Left ventricle myocardium inferior (tissue), 1 donor: Measurements from ENCODE around the gene ZNF831. TPM values are rescaled to one million over a fixed set of nuclear protein-coding genes. Genes with fewer than 3 reads are reported as not detected.
A peak's percentile ranks its signal among the peaks of the same experiment; 100 is the strongest.

ENCODE experiments used
- DNase-seq: peaks from one replicate; pipeline ENCODE4 v3.0.0-alpha.2; 2020
- H3K27ac ChIP-seq: fragments of 200-600 bp; replicated peaks from 2 replicates; pipeline ENCODE4 v1.8.0; 2021
- H3K27me3 ChIP-seq: fragments of 200-600 bp; 2 replicates; pipeline ENCODE4 v1.8.0; 2021; ENCODE audit warnings: low read depth
- H3K36me3 ChIP-seq: fragments of 200-600 bp; 2 replicates; pipeline ENCODE4 v1.8.0; 2021
- H3K4me1 ChIP-seq: fragments of 200-600 bp; 2 replicates; pipeline ENCODE4 v1.8.0; 2021
- H3K4me3 ChIP-seq: fragments of 200-600 bp; 2 replicates; pipeline ENCODE4 v1.8.0; 2021; ENCODE audit warnings: mild to moderate bottlenecking, moderate library complexity
- H3K9me3 ChIP-seq: fragments of 200-600 bp; replicated peaks from 2 replicates; pipeline ENCODE4 v1.8.0; 2021
- CTCF ChIP-seq: fragments of 200-600 bp; IDR thresholded peaks from 2 replicates; pipeline ENCODE4 v1.8.0; 2021; ENCODE audit warnings: antibody characterized with exemption, mild to moderate bottlenecking, borderline replicate concordance
- intact Hi-C: fragments of 100-400 bp; cut with micrococcal nuclease; formaldehyde crosslinking; loops from one replicate; pipeline ENCODE4 v1.11.0; 2022
- total RNA-seq: library from RNA; stranded (reverse); fragmentation: NEBNext Ultra II Directional; extraction: Animal tissue kit (Norgen Biotek cat#: 25700); gene quantifications from one replicate; pipeline ENCODE4 v1.2.1, GENCODE V29; 2021
- donor health status: DM: no; HTN: yes; CAD: no; lungs with severe emphysema.

Gene ZNF831
- total RNA-seq, 1 donor from 2014 or later, result 0.05 TPM

- peaks cover 8% of the 10 kb centered on the region for H3K9me3 ChIP-seq
- H3K27ac ChIP-seq, result no peak overlapping the region
- DNase-seq, result no peak
- H3K27me3 ChIP-seq, result peaks cover 27% of the 10 kb centered on the region
- no peak for TF ChIP-seq CTCF
- peaks cover 12% of the 10 kb centered on the region for H3K4me1 ChIP-seq
- no peak overlapping the region for H3K4me3 ChIP-seq
- intact Hi-C loops, result no loop called here
- H3K36me3 ChIP-seq, result no peaks in the 10 kb centered on the region
Observed at GRCh38 chr20:59171986-59172385, 8.4 kb downstream of the ZNF831 start.

GRCh38 chr20:59173938-59174491 is 10.4 kb downstream of the ZNF831 start:
- Histone ChIP-seq H3K4me3 (no peak overlapping the region), H3K36me3 (no peaks in the 10 kb centered on the region), H3K27me3 (peaks cover 27% of the 10 kb centered on the region), H3K27ac (peak overlapping the region; percentile 25), H3K9me3 (peaks cover 7% of the 10 kb centered on the region), H3K4me1 (peaks cover 25% of the 10 kb centered on the region)
- no peak for TF ChIP-seq CTCF
- intact Hi-C loops, result no loop called here
- no peak for DNase-seq

DNA sequence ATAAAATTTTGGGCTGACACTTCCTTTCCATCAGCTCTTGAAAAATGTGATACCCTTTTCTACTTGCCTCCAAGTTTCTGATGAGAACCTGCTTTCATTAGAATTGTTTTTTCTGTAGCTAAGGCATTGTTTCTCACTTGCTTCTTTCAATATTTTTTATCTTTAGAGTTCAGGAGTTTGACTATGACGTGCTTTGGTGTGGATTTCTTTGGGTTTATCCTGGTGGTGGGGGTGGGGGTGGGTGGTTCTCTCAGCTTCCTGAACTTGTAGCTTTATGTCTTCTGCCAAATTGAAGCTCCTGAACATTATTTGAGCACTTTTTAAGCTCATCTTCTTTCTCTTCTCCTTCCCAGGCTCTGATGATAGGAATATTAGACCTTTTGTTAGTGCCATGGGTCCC is 11.4 kb downstream of the ZNF831 start:
- Histone ChIP-seq H3K27ac (peak overlapping the region; percentile 25), H3K36me3 (no peaks in the 10 kb centered on the region), H3K4me1 (peaks cover 35% of the 10 kb centered on the region), H3K4me3 (no peak overlapping the region), H3K27me3 (peaks cover 22% of the 10 kb centered on the region), H3K9me3 (no peaks in the 10 kb centered on the region)
- no peak for TF ChIP-seq CTCF
- intact Hi-C loops, result no loop called here
- no peak for DNase-seq

DNA sequence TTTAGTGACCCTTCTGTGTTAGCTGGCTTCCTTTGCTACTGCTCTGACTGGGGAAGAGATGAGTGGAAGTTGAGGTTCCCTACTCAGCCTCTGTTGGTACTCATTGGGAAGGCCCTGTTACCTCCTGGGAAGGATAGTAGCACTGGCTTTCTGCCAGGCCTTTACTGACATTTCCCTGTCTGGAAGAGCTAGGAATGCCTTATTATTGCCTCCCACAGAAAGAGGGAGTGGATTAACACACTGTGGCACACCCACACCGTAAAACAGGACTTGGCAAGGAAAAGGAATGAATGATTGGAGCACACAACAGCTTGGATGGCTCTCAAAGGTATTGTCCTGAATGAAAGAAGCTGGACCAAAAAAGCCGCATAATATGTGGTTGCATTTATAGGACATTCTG is 12.2 kb downstream of the ZNF831 start:
- no peak for DNase-seq
- Histone ChIP-seq H3K27ac (peak overlapping the region; percentile 25), H3K4me3 (no peak overlapping the region), H3K36me3 (no peaks in the 10 kb centered on the region), H3K9me3 (no peaks in the 10 kb centered on the region), H3K4me1 (peaks cover 36% of the 10 kb centered on the region), H3K27me3 (peaks cover 22% of the 10 kb centered on the region)
- intact Hi-C loops, result no loop called here
- TF ChIP-seq CTCF, result no peak

DNA sequence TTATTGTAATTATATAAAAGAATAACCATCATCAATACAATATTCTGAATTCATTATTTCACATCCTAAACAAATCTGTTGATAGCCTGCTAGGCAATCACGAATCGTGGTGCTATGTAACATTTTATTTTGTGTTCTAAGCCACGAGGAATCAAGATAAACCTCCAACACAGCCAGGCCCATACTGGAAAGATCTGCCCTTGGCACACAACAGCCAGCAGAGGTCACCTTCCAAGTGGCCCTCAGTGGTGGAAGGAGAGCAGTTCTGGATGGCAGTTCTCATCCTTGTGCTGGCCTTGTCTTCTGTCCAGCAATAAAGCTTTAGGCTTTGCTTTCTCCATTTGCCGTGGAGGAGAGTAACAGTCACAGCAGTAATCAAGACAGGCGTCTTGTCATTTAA is 13.2 kb downstream of the ZNF831 start:
- Histone ChIP-seq H3K27me3 (peaks cover 22% of the 10 kb centered on the region), H3K4me1 (peaks cover 36% of the 10 kb centered on the region), H3K36me3 (no peaks in the 10 kb centered on the region), H3K9me3 (peaks cover 6% of the 10 kb centered on the region), H3K4me3 (no peak overlapping the region), H3K27ac (no peak overlapping the region)
- no peak for DNase-seq
- intact Hi-C loops, result no loop called here
- TF ChIP-seq CTCF, result no peak
